ENCODE results near the gene SAA1.

SAA1 gene

DNA sequence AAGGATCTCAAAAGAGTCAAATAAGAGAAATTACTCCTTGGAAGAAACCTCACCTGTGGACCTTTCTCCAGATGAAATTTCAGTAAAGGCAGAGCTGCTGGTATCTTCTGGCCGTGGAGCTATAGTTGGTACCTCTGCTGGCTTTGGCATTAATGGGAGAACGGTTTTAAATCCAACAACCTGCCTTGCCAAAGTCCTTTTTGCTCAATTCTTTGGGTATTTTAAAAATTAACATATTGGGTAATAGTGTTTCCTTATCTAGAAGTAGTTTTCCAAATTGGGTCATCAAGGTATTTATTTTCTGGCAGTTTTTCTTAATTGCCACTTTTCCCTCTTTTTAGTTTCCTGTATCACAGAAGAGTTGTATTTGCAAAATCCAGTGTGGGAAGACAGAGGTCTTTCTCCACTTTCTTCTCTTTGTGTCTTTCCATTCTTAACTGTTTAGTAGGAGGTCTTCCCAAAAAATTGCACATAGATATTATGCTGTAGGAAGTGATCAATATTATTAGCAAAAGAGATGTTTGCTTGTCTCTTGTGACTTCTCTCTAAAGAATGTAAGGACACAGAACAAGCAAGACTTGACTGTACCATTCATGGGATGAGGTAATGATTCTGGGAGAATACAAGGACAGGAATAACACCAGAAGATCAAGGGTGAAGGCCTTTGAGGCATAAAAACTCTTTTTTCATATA, 29.3 kb upstream of the SAA1 start, which contains the start of gene SAA4:
Gene SAA4 (minus strand): TSS at position 139 of the 693 bp plus-strand sequence. CDS start 876 bp downstream, outside the sequence.
- Histone ChIP-seq H3K79me2 (ENCODE audit: insufficient read depth, low read length) (no peaks in the 10 kb centered on the region), H3K36me3 (ENCODE audit: insufficient read depth, low read length) (no peaks in the 10 kb centered on the region), H3K27me3 (ENCODE audit: insufficient read depth, low read length, poor library complexity) (peaks cover 37% of the 10 kb centered on the region), H2AFZ (ENCODE audit: low read depth, low read length) (no peak within 1 kb of the TSS), H3K4me1 (ENCODE audit: insufficient read depth, low read length) (no peaks in the 10 kb centered on the region), H3K4me3 (ENCODE audit: low read depth in 1 of 2, low read length in 2 of 2) (no peak within 1 kb of the TSS), H4K20me1 (ENCODE audit: insufficient read depth, low read length) (no peaks in the 10 kb centered on the region), H3K4me2 (ENCODE audit: insufficient read depth, low read length) (no peak within 1 kb of the TSS), H3K9ac (ENCODE audit: low read depth, low read length) (no peak within 1 kb of the TSS), H3K9me3 (ENCODE audit: insufficient read depth, low read length, severe bottlenecking) (no peaks in the 10 kb centered on the region), H3K27ac (ENCODE audit: low read length) (no peak within 1 kb of the TSS)
- ATAC-seq (ENCODE audit: insufficient read depth, low read depth) (no peak), DNase-seq (no peak)
- no peak for TF ChIP-seq EZH2 (IDR thresholded peaks at IDR 0.05; ENCODE audit: borderline replicate concordance, low read depth, low read length, severe bottlenecking)
- TF ChIP-seq, protein P1, sequence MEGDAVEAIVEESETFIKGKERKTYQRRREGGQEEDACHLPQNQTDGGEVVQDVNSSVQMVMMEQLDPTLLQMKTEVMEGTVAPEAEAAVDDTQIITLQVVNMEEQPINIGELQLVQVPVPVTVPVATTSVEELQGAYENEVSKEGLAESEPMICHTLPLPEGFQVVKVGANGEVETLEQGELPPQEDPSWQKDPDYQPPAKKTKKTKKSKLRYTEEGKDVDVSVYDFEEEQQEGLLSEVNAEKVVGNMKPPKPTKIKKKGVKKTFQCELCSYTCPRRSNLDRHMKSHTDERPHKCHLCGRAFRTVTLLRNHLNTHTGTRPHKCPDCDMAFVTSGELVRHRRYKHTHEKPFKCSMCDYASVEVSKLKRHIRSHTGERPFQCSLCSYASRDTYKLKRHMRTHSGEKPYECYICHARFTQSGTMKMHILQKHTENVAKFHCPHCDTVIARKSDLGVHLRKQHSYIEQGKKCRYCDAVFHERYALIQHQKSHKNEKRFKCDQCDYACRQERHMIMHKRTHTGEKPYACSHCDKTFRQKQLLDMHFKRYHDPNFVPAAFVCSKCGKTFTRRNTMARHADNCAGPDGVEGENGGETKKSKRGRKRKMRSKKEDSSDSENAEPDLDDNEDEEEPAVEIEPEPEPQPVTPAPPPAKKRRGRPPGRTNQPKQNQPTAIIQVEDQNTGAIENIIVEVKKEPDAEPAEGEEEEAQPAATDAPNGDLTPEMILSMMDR (IDR thresholded peaks at IDR 0.05; ENCODE audit: borderline replicate concordance, extremely low read depth, low read length, poor library complexity, severe bottlenecking): no peak

- Histone ChIP-seq H3K27me3 (ENCODE audit: insufficient read depth, low read length, poor library complexity) (peaks cover 34% of the 10 kb centered on the region), H2AFZ (ENCODE audit: low read depth, low read length) (no peak overlapping the region), H3K27ac (ENCODE audit: low read length) (no peak overlapping the region), H3K4me1 (ENCODE audit: insufficient read depth, low read length) (no peaks in the 10 kb centered on the region), H3K36me3 (ENCODE audit: insufficient read depth, low read length) (no peaks in the 10 kb centered on the region), H3K9me3 (ENCODE audit: insufficient read depth, low read length, severe bottlenecking) (no peaks in the 10 kb centered on the region), H3K4me3 (ENCODE audit: low read depth in 1 of 2, low read length in 2 of 2) (no peak overlapping the region), H4K20me1 (ENCODE audit: insufficient read depth, low read length) (no peaks in the 10 kb centered on the region), H3K79me2 (ENCODE audit: insufficient read depth, low read length) (no peaks in the 10 kb centered on the region), H3K9ac (ENCODE audit: low read depth, low read length) (no peak overlapping the region), H3K4me2 (ENCODE audit: insufficient read depth, low read length) (no peak overlapping the region)
- ATAC-seq (ENCODE audit: insufficient read depth, low read depth) (no peak), DNase-seq (no peak)
- no peak for TF ChIP-seq EZH2 (IDR thresholded peaks at IDR 0.05; ENCODE audit: borderline replicate concordance, low read depth, low read length, severe bottlenecking)
- TF ChIP-seq, protein P1 (IDR thresholded peaks at IDR 0.05; ENCODE audit: borderline replicate concordance, extremely low read depth, low read length, poor library complexity, severe bottlenecking): no peak
These were observed 26.4 kb upstream of the SAA1 start for GRCh38 chr11:18239655-18240054.

DNA sequence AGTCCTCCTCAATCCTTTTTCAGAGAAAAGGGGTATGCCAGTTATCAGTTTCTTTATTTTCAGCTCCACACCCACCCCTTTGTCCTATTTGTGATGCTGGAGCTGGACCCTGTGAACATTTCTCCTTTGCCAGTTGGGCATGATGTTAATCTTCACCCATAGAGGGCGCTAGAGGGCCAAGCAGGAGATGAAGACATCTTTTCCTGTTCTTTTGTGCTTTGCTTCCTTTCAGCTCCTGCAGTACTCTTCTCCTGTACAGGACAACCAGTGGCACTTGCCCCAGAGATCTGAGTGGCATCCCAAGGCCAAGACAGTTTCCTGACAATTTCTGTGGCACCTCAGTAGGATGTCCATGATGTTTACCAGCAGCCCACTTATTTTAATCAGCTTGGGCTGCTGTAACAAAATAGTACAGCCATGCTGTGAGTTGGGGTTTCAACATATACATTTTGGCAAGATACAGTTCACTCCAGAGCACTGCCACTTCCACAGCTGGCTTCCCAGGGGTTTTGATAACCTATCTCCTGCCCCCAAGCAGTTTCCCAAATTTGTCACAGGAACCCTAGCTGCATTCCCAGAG, 22.2 kb upstream of the SAA1 start:
- Histone ChIP-seq H2AFZ (ENCODE audit: low read depth, low read length) (peak overlapping the region; percentile 51), H3K4me1 (ENCODE audit: insufficient read depth, low read length) (no peaks in the 10 kb centered on the region), H4K20me1 (ENCODE audit: insufficient read depth, low read length) (no peaks in the 10 kb centered on the region), H3K9me3 (ENCODE audit: insufficient read depth, low read length, severe bottlenecking) (no peaks in the 10 kb centered on the region), H3K27ac (ENCODE audit: low read length) (no peak overlapping the region), H3K4me3 (ENCODE audit: low read depth in 1 of 2, low read length in 2 of 2) (no peak overlapping the region), H3K27me3 (ENCODE audit: insufficient read depth, low read length, poor library complexity) (peaks cover 14% of the 10 kb centered on the region), H3K4me2 (ENCODE audit: insufficient read depth, low read length) (no peak overlapping the region), H3K9ac (ENCODE audit: low read depth, low read length) (no peak overlapping the region), H3K79me2 (ENCODE audit: insufficient read depth, low read length) (no peaks in the 10 kb centered on the region), H3K36me3 (ENCODE audit: insufficient read depth, low read length) (no peaks in the 10 kb centered on the region)
- DNase-seq (peak; percentile 68), ATAC-seq (ENCODE audit: insufficient read depth, low read depth) (peak; percentile 80)
- no peak for TF ChIP-seq EZH2 (IDR thresholded peaks at IDR 0.05; ENCODE audit: borderline replicate concordance, low read depth, low read length, severe bottlenecking)
- TF ChIP-seq, protein P1 (IDR thresholded peaks at IDR 0.05; ENCODE audit: borderline replicate concordance, extremely low read depth, low read length, poor library complexity, severe bottlenecking): peak; percentile 97

Measured in DND-41 (cell line).